ENCODE data around the gene ATF7.

- no peak for TF ChIP-seq CTCF (IDR thresholded peaks at IDR 0.05)
- TF ChIP-seq EP300 (IDR thresholded peaks at IDR 0.05) = no peak
Measured at GRCh38 chr12:53506450-53506785, 119.8 kb downstream of the ATF7 start.
